Bronchial epithelial cell (primary cell): ENCODE data around the gene ATXN7L3B. TPM values are rescaled to one million over a fixed set of nuclear protein-coding genes. Genes with fewer than 3 reads are reported as not detected.
"Not testable (repeated sequence)": the region's sequence is repeated elsewhere in the genome, so short reads cannot be mapped to it uniquely, and the experiment has no call there.

Experiments used
- DNase-seq: peaks from one replicate; pipeline ENCODE4 v3.0.0-alpha.2; 2010; ENCODE audit warnings: low read depth
- FAIRE-seq: peaks from 2 replicates; lab custom pipeline; 2011; peaks lifted over from hg19 to GRCh38; lab: Jason Lieb, UNC
- H3K27me3 ChIP-seq: 2 replicates; pipeline ENCODE4 v1.5.1; 2011; ENCODE audit warnings: low read length; ENCODE audit not compliant: control insufficient read depth, insufficient read depth
- H3K36me3 ChIP-seq: 2 replicates; pipeline ENCODE4 v1.5.1; 2011; ENCODE audit warnings: low read length; ENCODE audit not compliant: control insufficient read depth, insufficient read depth
- H3K4me3 ChIP-seq: 2 replicates; pipeline ENCODE4 v1.5.1; 2011; ENCODE audit warnings: mild to moderate bottlenecking, low read depth, low read length, control low read depth
- total RNA-seq: library from RNA; depleted of rRNA; stranded (reverse); fragments of >200 nt; gene quantifications from 2 replicates; pipeline ENCODE4 v1.2.1, GENCODE V29; 2014
- TF ChIP-seq, protein P1 (sequence below): IDR thresholded peaks from 2 replicates; pipeline ENCODE4 v1.5.1; 2011; ENCODE audit warnings: mild to moderate bottlenecking, moderate library complexity, low read length, control low read depth, inconsistent platforms; ENCODE audit not compliant: insufficient read depth, severe bottlenecking

The ATXN7L3B gene
- total RNA-seq, 1 donor from 2014 or later: 25.5 TPM

DNA sequence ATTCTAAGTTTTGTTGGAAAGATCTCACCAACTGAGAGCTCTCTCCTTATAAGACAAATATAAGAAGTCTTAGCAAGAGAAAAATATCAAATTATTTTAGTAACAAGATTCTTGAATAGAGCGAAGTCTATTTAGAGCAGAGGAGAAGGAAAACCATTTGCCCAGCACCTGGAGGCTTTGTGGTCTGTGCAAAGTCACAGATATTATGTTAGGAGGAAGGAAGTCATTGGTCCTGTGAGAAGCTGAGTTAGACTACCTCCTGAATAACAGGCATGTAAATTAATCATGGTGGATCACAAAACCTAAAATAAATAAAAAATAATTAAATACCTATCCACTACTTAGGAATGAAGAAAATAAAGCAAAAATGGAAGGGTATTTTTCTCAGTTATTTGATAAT lies 38.4 kb upstream of the ATXN7L3B start:
- Histone ChIP-seq H3K36me3 (no peaks in the 10 kb centered on the region), H3K27me3 (no peaks in the 10 kb centered on the region), H3K4me3 (no peak overlapping the region)
- FAIRE-seq (no peak), DNase-seq (no peak)
- TF ChIP-seq, protein P1, sequence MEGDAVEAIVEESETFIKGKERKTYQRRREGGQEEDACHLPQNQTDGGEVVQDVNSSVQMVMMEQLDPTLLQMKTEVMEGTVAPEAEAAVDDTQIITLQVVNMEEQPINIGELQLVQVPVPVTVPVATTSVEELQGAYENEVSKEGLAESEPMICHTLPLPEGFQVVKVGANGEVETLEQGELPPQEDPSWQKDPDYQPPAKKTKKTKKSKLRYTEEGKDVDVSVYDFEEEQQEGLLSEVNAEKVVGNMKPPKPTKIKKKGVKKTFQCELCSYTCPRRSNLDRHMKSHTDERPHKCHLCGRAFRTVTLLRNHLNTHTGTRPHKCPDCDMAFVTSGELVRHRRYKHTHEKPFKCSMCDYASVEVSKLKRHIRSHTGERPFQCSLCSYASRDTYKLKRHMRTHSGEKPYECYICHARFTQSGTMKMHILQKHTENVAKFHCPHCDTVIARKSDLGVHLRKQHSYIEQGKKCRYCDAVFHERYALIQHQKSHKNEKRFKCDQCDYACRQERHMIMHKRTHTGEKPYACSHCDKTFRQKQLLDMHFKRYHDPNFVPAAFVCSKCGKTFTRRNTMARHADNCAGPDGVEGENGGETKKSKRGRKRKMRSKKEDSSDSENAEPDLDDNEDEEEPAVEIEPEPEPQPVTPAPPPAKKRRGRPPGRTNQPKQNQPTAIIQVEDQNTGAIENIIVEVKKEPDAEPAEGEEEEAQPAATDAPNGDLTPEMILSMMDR: no peak

DNA sequence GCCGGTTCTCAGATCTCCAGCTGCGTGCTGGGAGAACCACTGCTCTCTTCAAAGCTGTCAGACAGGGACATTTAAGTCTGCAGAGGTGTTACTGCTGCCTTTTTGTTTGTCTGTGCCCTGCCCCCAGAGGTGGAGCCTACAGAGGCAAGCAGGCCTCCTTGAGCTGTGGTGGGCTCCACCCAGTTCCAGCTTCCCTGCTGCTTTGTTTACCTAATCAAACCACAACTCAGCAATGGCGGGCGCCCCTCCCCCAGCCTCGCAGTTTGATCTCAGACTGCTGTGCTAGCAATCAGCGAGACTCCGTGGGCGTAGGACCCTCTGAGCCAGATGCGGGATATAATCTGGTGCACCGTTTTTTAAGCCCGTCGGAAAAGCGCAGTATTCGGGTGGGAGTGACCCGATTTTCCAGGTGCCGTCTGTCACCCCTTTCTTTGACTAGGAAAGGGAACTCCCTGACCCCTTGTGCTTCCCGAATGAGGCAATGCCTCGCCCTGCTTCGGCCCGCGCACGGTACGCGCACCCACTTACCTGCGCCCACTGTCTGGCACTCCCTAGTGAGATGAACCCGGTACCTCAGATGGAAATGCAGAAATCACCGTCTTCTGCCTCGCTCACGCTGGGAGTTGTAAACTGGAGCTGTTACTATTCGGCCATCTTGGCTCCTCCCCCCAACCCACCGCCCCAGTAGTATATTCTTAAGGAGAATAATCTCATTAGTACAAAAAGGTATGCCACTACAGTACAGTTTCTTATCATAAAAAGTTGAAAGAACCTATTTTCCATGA lies 28.6 kb upstream of the ATXN7L3B start:
- DNase-seq, FAIRE-seq, H3K27me3 ChIP-seq, H3K36me3 ChIP-seq, H3K4me3 ChIP-seq: not testable (repeated sequence)

DNA sequence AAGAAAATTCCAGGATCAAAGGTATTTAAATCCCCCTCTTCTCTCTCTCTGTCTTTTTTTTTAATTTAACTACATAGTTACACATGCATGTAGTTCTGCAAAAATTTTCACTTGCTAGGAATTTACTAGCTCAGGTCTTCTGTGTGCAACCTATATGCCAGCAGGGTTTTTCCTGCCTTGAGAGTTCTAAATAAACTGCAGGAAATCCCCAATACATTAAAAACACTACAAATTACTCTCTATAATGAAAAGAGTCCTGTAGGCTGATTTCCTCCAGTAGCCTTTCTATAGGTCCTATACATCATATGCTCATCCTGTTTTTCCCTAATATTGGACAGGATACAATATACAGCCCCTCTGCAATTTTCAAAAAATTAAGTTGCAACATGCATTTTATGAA lies 27.7 kb upstream of the ATXN7L3B start:
- Histone ChIP-seq H3K36me3 (no peaks in the 10 kb centered on the region), H3K27me3 (no peaks in the 10 kb centered on the region), H3K4me3 (no peak overlapping the region)
- DNase-seq (no peak), FAIRE-seq (no peak)
- TF ChIP-seq, protein P1: no peak

DNA sequence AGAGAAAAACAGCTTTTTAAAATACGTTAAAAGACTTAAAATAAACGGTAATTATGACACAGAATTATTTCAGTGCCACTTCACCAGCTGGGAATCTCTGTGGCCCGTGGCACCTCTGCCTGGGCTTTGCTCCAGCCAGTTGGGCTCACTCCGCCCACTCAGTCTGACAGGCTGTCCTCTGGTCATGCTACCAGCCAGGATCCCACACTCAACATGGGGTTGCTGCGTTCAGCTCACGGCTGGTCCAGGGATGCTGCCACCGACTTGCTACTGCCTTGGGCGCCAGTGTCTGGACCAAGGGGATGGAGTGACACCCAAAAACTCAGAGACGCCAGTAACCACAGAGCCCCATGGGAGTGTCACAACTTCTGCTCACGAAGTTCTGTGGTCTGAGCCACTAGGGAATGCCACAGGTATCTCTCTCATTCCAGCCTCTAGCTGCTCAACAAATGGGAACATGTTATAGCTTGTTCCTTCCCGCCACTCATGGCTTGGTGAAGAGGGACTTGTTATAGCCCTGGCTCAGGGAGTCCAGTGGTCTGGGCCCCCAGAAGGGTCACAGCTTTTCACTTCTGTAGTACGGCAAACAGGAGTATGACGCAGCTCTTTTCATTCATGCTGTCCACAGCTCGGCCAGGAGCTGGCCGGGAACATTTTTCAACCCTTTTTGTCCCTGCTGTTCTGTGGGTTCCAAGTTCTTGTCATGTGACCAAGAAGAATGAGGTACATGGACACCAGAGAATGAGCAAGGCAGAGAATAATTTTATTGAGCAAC lies 23.4 kb upstream of the ATXN7L3B start:
- no peak for DNase-seq
- Histone ChIP-seq H3K4me3 (no peak overlapping the region), H3K36me3 (no peaks in the 10 kb centered on the region), H3K27me3 (no peaks in the 10 kb centered on the region)
- TF ChIP-seq, protein P1: no peak
- FAIRE-seq: peak; percentile 7

DNA sequence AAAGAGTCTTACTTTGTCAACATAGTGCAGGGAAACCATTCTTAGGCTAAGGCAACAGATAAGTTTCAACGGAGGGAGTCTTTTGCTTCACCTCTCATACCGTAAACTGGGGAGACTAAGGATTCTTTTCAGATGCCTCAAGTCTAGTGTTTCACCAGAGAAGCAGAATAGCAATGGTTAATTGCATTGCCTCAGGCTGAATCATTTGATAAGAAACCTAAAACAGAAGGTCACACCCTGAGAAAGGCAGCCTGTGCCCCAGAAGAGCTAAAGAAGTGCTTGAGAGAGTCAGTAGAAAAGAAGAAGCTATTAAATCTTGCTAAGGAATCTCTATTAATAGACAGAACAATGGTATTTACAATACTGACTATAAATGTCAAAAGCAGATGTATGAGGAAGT lies 21.8 kb upstream of the ATXN7L3B start:
- no peak overlapping the region for H3K4me3 ChIP-seq
- TF ChIP-seq, protein P1: no peak
- H3K27me3 ChIP-seq: no peaks in the 10 kb centered on the region
- FAIRE-seq: no peak
- no peaks in the 10 kb centered on the region for H3K36me3 ChIP-seq
- DNase-seq: no peak

DNA sequence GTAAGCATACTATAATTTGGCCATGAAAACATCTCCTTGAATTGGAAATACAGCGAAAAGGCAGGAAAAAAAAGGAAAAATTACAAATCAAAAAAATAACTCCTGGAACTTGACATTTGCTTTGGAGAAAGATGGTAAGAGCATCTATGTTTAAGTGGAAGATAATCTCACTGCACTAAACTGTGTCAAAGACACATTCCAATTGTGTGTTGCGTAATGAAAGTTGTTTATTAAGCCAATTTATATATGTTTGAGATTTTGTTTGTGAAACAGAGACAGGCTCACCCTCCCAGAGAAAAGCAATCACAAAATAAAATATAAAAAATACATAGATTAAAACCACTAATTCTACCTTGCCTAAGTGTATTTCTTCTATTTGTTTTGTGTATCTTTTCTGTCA lies 11.1 kb upstream of the ATXN7L3B start:
- H3K36me3 ChIP-seq: no peaks in the 10 kb centered on the region
- H3K27me3 ChIP-seq: no peaks in the 10 kb centered on the region
- TF ChIP-seq, protein P1: no peak
- no peak overlapping the region for H3K4me3 ChIP-seq
- FAIRE-seq (no peak), DNase-seq (no peak)
